DOHH2 (cell line): ENCODE measurements around the gene TCEAL8.

Source experiments
- EZH2phosphoT487 ChIP-seq: fragments of 200-600 bp; sonication (generic); IDR thresholded peaks from 2 replicates; pipeline ENCODE4 v1.6.1; 2017; ENCODE audit warnings: borderline replicate concordance, mild to moderate bottlenecking, antibody characterized with exemption, low read length, moderate library complexity, mixed read lengths
- TF ChIP-seq, protein P1 (sequence below): fragments of 200-600 bp; sonication (generic); IDR thresholded peaks from one replicate; pipeline ENCODE4 v1.5.1; 2014; ENCODE audit warnings: antibody characterized with exemption, mild to moderate bottlenecking, low read depth, low read length; ENCODE audit not compliant: poor library complexity, severe bottlenecking

DNA sequence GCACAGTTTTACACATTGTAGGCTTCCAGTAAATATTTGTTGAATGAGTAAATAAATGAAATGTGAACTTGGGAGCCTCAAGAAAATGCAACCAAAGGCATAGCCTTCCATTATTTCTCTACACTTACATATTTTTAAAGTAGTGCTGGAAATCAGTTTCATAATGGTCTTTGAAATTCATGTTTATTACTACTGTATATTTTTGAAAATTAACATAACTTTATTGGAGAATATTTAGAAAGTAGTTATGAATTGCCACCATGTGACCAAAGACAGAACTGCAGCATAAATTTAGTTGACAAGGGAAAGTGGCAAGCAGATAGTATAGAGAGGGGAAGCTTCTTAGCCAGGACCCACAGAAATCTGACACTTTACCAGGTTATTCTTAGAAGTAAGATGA, 6.4 kb downstream of the TCEAL8 start:
- TF ChIP-seq, protein P1, sequence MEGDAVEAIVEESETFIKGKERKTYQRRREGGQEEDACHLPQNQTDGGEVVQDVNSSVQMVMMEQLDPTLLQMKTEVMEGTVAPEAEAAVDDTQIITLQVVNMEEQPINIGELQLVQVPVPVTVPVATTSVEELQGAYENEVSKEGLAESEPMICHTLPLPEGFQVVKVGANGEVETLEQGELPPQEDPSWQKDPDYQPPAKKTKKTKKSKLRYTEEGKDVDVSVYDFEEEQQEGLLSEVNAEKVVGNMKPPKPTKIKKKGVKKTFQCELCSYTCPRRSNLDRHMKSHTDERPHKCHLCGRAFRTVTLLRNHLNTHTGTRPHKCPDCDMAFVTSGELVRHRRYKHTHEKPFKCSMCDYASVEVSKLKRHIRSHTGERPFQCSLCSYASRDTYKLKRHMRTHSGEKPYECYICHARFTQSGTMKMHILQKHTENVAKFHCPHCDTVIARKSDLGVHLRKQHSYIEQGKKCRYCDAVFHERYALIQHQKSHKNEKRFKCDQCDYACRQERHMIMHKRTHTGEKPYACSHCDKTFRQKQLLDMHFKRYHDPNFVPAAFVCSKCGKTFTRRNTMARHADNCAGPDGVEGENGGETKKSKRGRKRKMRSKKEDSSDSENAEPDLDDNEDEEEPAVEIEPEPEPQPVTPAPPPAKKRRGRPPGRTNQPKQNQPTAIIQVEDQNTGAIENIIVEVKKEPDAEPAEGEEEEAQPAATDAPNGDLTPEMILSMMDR = peak; percentile 17
- no peak for TF ChIP-seq EZH2phosphoT487
